ENCODE results near the gene PLK2. TPM values are rescaled to one million over a fixed set of nuclear protein-coding genes. Genes with fewer than 3 reads are reported as not detected.

PLK2 gene
- total RNA-seq, 1 experiment from 2014 or later = 31.9 TPM

GRCh38 chr5:58458141-58458742 lies 1.6 kb downstream of the PLK2 start:
- Mint-ChIP-seq H3K36me3 (ENCODE audit: insufficient read depth, unreplicated experiment) (peaks cover 69% of the 10 kb centered on the region), H3K9me3 (ENCODE audit: unreplicated experiment) (no peaks in the 10 kb centered on the region), H3K27me3 (ENCODE audit: insufficient read depth, unreplicated experiment) (no peaks in the 10 kb centered on the region), H3K4me1 (ENCODE audit: low read depth, unreplicated experiment) (peaks cover 24% of the 10 kb centered on the region), H3K4me3 (ENCODE audit: unreplicated experiment) (peak overlapping the region; percentile 94), H3K27ac (ENCODE audit: unreplicated experiment) (peak overlapping the region; percentile 94)
- intact Hi-C loops (cut with micrococcal nuclease; ENCODE audit: unreplicated experiment) = no loop called here
- ChIA-PET POLR2A (interaction anchor here (0.7 to 1.0 kb wide), 4 partner anchors 16 to 661 kb away, joined by 3 to 5 read pairs (median 4); no protein-coding TSS in a partner anchor), CTCF (interaction anchor here (1.2 to 1.6 kb wide), 3 partner anchors 568 to 679 kb away, joined by 3 to 5 read pairs (median 5); no protein-coding TSS in a partner anchor)
- no peak for DNase-seq
- no peak for TF ChIP-seq CTCF (IDR thresholded peaks at IDR 0.05; ENCODE audit: insufficient read depth in 1 of 2, low read depth in 1 of 2, low read length in 1 of 2, severe bottlenecking in 1 of 2, unreplicated experiment in 1 of 2)
- no peaks in the 10 kb centered on the region for H3K9me3 ChIP-seq
- no peaks in the 10 kb centered on the region for H3K27me3 ChIP-seq (replicated peaks; ENCODE audit: control insufficient read depth, insufficient read depth, low read length)
- TSS peak; percentile 39 for BruUV-seq (replicated peaks)
- H3K4me3 ChIP-seq (ENCODE audit: low read depth, low read length) = peak overlapping the region; percentile 99
- peaks cover 3% of the 10 kb centered on the region; the same call in 1 of the 2 replicates for H3K36me3 ChIP-seq (ENCODE audit: control insufficient read depth, insufficient read depth, low read length)
- peaks cover 17% of the 10 kb centered on the region for H3K4me1 ChIP-seq

GRCh38 chr5:58457050-58457449 lies 2.8 kb downstream of the PLK2 start:
- no peaks in the 10 kb centered on the region for H3K27me3 Mint-ChIP-seq (ENCODE audit: insufficient read depth, unreplicated experiment)
- no peak for TF ChIP-seq CTCF (IDR thresholded peaks at IDR 0.05; ENCODE audit: insufficient read depth in 1 of 2, low read depth in 1 of 2, low read length in 1 of 2, severe bottlenecking in 1 of 2, unreplicated experiment in 1 of 2)
- peak overlapping the region; percentile 35 for H3K4me3 Mint-ChIP-seq (ENCODE audit: unreplicated experiment)
- H3K27me3 ChIP-seq (replicated peaks; ENCODE audit: control insufficient read depth, insufficient read depth, low read length) = no peaks in the 10 kb centered on the region
- no peak for DNase-seq
- ChIA-PET POLR2A (no interaction called here), CTCF (no interaction called here)
- BruUV-seq (replicated peaks) = no TSS peak
- H3K9me3 Mint-ChIP-seq (ENCODE audit: unreplicated experiment) = no peaks in the 10 kb centered on the region
- H3K4me3 ChIP-seq (ENCODE audit: low read depth, low read length) = no peak overlapping the region
- H3K36me3 Mint-ChIP-seq (ENCODE audit: insufficient read depth, unreplicated experiment) = peaks cover 74% of the 10 kb centered on the region
- peaks cover 10% of the 10 kb centered on the region; the same call in 1 of the 2 replicates for H3K4me1 ChIP-seq
- no peak overlapping the region for H3K27ac Mint-ChIP-seq (ENCODE audit: unreplicated experiment)
- peaks cover 19% of the 10 kb centered on the region for H3K4me1 Mint-ChIP-seq (ENCODE audit: low read depth, unreplicated experiment)
- peaks cover 3% of the 10 kb centered on the region; the same call in 1 of the 2 replicates for H3K36me3 ChIP-seq (ENCODE audit: control insufficient read depth, insufficient read depth, low read length)
- no peaks in the 10 kb centered on the region for H3K9me3 ChIP-seq
- intact Hi-C loops (cut with micrococcal nuclease; ENCODE audit: unreplicated experiment) = no loop called here

- Mint-ChIP-seq H3K4me1 (ENCODE audit: low read depth, unreplicated experiment) (peaks cover 15% of the 10 kb centered on the region), H3K27ac (ENCODE audit: unreplicated experiment) (no peak overlapping the region), H3K27me3 (ENCODE audit: insufficient read depth, unreplicated experiment) (no peaks in the 10 kb centered on the region), H3K4me3 (ENCODE audit: unreplicated experiment) (no peak overlapping the region), H3K36me3 (ENCODE audit: insufficient read depth, unreplicated experiment) (peaks cover 74% of the 10 kb centered on the region), H3K9me3 (ENCODE audit: unreplicated experiment) (no peaks in the 10 kb centered on the region)
- no peaks in the 10 kb centered on the region for H3K9me3 ChIP-seq
- no TSS peak for BruUV-seq (replicated peaks)
- DNase-seq = no peak
- ChIA-PET POLR2A (no interaction called here), CTCF (no interaction called here)
- no peak overlapping the region for H3K4me3 ChIP-seq (ENCODE audit: low read depth, low read length)
- H3K27me3 ChIP-seq (replicated peaks; ENCODE audit: control insufficient read depth, insufficient read depth, low read length) = no peaks in the 10 kb centered on the region
- H3K36me3 ChIP-seq (ENCODE audit: control insufficient read depth, insufficient read depth, low read length) = peaks cover 3% of the 10 kb centered on the region; the same call in 1 of the 2 replicates
- H3K4me1 ChIP-seq = peaks cover 5% of the 10 kb centered on the region; the same call in 1 of the 2 replicates
- TF ChIP-seq CTCF (IDR thresholded peaks at IDR 0.05; ENCODE audit: insufficient read depth in 1 of 2, low read depth in 1 of 2, low read length in 1 of 2, severe bottlenecking in 1 of 2, unreplicated experiment in 1 of 2) = no peak
- intact Hi-C loops (cut with micrococcal nuclease; ENCODE audit: unreplicated experiment) = no loop called here
These were observed 3.4 kb downstream of the PLK2 start for GRCh38 chr5:58456486-58456885.

All from Caco-2 (cell line).